Measurements from ENCODE around the gene WFDC11. TPM values are rescaled to one million over a fixed set of nuclear protein-coding genes. Genes with fewer than 3 reads are reported as not detected.
A peak's percentile ranks its signal among the peaks of the same experiment; 100 is the strongest.

WFDC11 gene
- total and polyA plus RNA-seq, 2 of the 4 experiments (the other 2 are of a cell fraction) = not detected

DNA sequence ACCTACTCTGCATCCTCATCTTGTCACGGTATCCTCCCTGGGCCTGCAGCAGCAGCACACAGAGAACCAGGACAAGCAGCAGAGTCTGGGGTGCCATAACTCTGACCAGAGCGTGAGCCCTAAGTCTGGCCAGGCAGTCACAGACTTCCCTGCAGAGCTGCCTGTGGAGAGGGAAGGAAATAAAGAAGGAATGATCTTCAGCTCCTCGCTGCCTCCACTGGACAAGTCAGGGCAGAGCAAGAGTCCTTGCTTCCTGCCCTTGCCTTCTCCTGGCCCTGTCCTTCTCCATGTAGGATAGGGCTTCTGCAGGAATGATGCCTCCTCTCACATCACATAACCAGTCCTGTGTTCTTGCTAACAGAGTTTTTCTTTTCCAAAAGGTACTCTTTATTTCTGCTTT is 15.9 kb upstream of the WFDC11 start:
- BruUV-seq (replicated peaks) = no TSS peak
- no peak for DNase-seq
- in situ Hi-C loops (cut with MboI; ENCODE audit: low sequenced_read_pairs) = no loop called here

More for the DNA sequence above, 15.9 kb upstream of the WFDC11 start:
- H4K5ac ChIP-seq (ENCODE audit: low read depth, low read length) = no peak overlapping the region
- no peaks in the 10 kb centered on the region for H3K9me1 ChIP-seq (ENCODE audit: insufficient read depth, low read length)
- no peaks in the 10 kb centered on the region for H3K79me1 ChIP-seq (ENCODE audit: low read depth in 1 of 2, low read length in 2 of 2)
- no peaks in the 10 kb centered on the region for H4K20me1 ChIP-seq (ENCODE audit: insufficient read depth, low read length)
- intact Hi-C loops (cut with micrococcal nuclease) = no loop called here
- no CpG with 5 or more reads among the region's 3 CpGs for WGBS, 2 experiments (ENCODE audit: extremely low coverage in 2 of 2, insufficient read length in 1 of 2)
- no peaks in the 10 kb centered on the region for H3K9me3 ChIP-seq (ENCODE audit: control insufficient read depth, insufficient read depth, low read length)
- no peak overlapping the region for H3K27ac ChIP-seq (ENCODE audit: insufficient read depth, low read length)
- no peak overlapping the region for H2AK9ac ChIP-seq (replicated peaks; ENCODE audit: low read depth, low read length, poor library complexity)
- no peak overlapping the region for H2BK120ac ChIP-seq (ENCODE audit: low read depth, low read length)
- no peak overlapping the region for H3K4me2 ChIP-seq (ENCODE audit: low read depth, low read length)
- H2BK5ac ChIP-seq (ENCODE audit: low read depth, low read length, poor library complexity, severe bottlenecking) = no peak overlapping the region
- no peaks in the 10 kb centered on the region for H3K36me3 ChIP-seq (ENCODE audit: control insufficient read depth, insufficient read depth, low read length)
- H2BK20ac ChIP-seq (ENCODE audit: low read depth, low read length) = no peak overlapping the region
- no peak for ATAC-seq (ENCODE audit: low read depth)
- no peak overlapping the region for H3K4me3 ChIP-seq (ENCODE audit: insufficient read depth, low read depth, low read length)
- ChIA-PET POLR2A (ENCODE audit: unreplicated experiment) (no interaction called here), CTCF (interaction anchor here (0.6 kb wide), 1 partner anchor 222 kb away, joined by 4 read pairs; no protein-coding TSS in a partner anchor)
- H4K8ac ChIP-seq (ENCODE audit: low read depth in 2 of 2, low read length in 2 of 2) = no peak overlapping the region
- H3K9ac ChIP-seq (ENCODE audit: low read depth, low read length) = no peak overlapping the region
- H3K18ac ChIP-seq (ENCODE audit: low read depth, low read length) = no peak overlapping the region
- no peak overlapping the region for H3K14ac ChIP-seq (replicated peaks; ENCODE audit: low read depth, low read length)
- dilution Hi-C loops (cut with HindIII; ENCODE audit: low sequenced_read_pairs, unreplicated experiment) = no loop called here
- no peaks in the 10 kb centered on the region for H3K4me1 ChIP-seq (ENCODE audit: control insufficient read depth, insufficient read depth, low read length)
- no peaks in the 10 kb centered on the region for H3K27me3 ChIP-seq (ENCODE audit: control insufficient read depth, insufficient read depth, low read length)
- no peak overlapping the region for H2AFZ ChIP-seq (replicated peaks; ENCODE audit: low read length, poor library complexity)
- no peak overlapping the region for H4K91ac ChIP-seq (ENCODE audit: insufficient read depth, low read depth, low read length)
- no peak overlapping the region for H2BK15ac ChIP-seq (ENCODE audit: low read depth, low read length)
- TF ChIP-seq, protein P1, sequence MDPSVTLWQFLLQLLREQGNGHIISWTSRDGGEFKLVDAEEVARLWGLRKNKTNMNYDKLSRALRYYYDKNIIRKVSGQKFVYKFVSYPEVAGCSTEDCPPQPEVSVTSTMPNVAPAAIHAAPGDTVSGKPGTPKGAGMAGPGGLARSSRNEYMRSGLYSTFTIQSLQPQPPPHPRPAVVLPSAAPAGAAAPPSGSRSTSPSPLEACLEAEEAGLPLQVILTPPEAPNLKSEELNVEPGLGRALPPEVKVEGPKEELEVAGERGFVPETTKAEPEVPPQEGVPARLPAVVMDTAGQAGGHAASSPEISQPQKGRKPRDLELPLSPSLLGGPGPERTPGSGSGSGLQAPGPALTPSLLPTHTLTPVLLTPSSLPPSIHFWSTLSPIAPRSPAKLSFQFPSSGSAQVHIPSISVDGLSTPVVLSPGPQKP (IDR thresholded peaks at IDR 0.05; ENCODE audit: borderline replicate concordance, low read depth, low read length) = no peak
- TF ChIP-seq, protein P2, sequence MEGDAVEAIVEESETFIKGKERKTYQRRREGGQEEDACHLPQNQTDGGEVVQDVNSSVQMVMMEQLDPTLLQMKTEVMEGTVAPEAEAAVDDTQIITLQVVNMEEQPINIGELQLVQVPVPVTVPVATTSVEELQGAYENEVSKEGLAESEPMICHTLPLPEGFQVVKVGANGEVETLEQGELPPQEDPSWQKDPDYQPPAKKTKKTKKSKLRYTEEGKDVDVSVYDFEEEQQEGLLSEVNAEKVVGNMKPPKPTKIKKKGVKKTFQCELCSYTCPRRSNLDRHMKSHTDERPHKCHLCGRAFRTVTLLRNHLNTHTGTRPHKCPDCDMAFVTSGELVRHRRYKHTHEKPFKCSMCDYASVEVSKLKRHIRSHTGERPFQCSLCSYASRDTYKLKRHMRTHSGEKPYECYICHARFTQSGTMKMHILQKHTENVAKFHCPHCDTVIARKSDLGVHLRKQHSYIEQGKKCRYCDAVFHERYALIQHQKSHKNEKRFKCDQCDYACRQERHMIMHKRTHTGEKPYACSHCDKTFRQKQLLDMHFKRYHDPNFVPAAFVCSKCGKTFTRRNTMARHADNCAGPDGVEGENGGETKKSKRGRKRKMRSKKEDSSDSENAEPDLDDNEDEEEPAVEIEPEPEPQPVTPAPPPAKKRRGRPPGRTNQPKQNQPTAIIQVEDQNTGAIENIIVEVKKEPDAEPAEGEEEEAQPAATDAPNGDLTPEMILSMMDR (conservative IDR thresholded peaks at IDR 0.05; ENCODE audit: low read depth, low read length) = 0 out of 2 replicates have a peak, but pooled peaks have one; percentile 1
- no peak overlapping the region for H2AK5ac ChIP-seq (ENCODE audit: low read depth, low read length)
- H3K23ac ChIP-seq (ENCODE audit: low read depth, low read length) = no peak overlapping the region
- no peak overlapping the region for H3K56ac ChIP-seq (ENCODE audit: extremely low read depth, insufficient read depth, low read length)
- H3K4ac ChIP-seq (ENCODE audit: low read depth, low read length) = no peak overlapping the region
